Endothelial cell (in vitro differentiated cells): Measurements from ENCODE around the gene CYP27B1. TPM values are rescaled to one million over a fixed set of nuclear protein-coding genes. Genes with fewer than 3 reads are reported as not detected.
"Not testable (repeated sequence)": the region's sequence is repeated elsewhere in the genome, so short reads cannot be mapped to it uniquely, and the experiment has no call there.

ENCODE experiments used
- DNase-seq: peaks from one replicate; pipeline ENCODE4 v3.0.0; 2021; ENCODE audit warnings: low spot score
- H3K27ac Mint-ChIP-seq: one replicate; pipeline ENCODE4 v1.8.0; 2021; ENCODE audit warnings: mixed read lengths, inconsistent platforms; ENCODE audit not compliant: unreplicated experiment
- H3K27me3 Mint-ChIP-seq: one replicate; pipeline ENCODE4 v1.8.0; 2021; ENCODE audit warnings: mild to moderate bottlenecking, moderate library complexity, mixed read lengths, inconsistent platforms; ENCODE audit not compliant: unreplicated experiment
- H3K36me3 Mint-ChIP-seq: one replicate; pipeline ENCODE4 v1.8.0; 2021; ENCODE audit warnings: mild to moderate bottlenecking, low read depth, mixed read lengths, inconsistent platforms; ENCODE audit not compliant: unreplicated experiment
- H3K4me1 Mint-ChIP-seq: one replicate; pipeline ENCODE4 v1.8.0; 2021; ENCODE audit warnings: mild to moderate bottlenecking, mixed read lengths, inconsistent platforms; ENCODE audit not compliant: unreplicated experiment
- H3K4me3 Mint-ChIP-seq: one replicate; pipeline ENCODE4 v1.8.0; 2021; ENCODE audit warnings: mild to moderate bottlenecking, mixed read lengths, inconsistent platforms; ENCODE audit not compliant: unreplicated experiment
- H3K9me3 Mint-ChIP-seq: one replicate; pipeline ENCODE4 v1.8.0; 2021; ENCODE audit warnings: mixed read lengths, inconsistent platforms; ENCODE audit not compliant: unreplicated experiment
- total RNA-seq: library from RNA; stranded (reverse); fragmentation: NEBNext Ultra II Directional; extraction: Animal tissue kit (Norgen Biotek cat#: 25700); gene quantifications from one replicate; pipeline ENCODE4 v1.2.1, GENCODE V29; 2021; ENCODE audit not compliant: unreplicated experiment
- TF ChIP-seq, protein P1 (sequence below): fragments of 200-600 bp; sonication (generic); IDR thresholded peaks from one replicate; pipeline ENCODE4 v1.5.0; 2021; ENCODE audit warnings: antibody characterized with exemption; ENCODE audit not compliant: unreplicated experiment

The CYP27B1 gene
- total RNA-seq, 1 donor from 2014 or later, result 1.4 TPM

DNA sequence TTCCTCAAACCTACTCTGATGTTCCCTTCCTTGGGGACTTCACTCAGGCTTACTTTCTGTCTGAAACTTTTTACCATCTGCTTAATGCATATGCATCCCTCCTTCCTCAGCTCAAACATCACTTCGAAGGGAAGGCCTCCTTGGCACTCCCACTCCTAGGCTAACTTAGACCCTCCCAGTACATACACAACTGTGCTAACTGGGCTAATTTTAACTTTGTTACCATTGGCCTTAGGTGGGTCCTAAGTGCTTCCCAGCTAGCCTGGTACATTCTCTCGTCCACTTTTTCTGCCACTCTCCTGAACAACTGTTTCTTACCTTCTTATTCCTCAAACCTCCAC, 9.3 kb upstream of the CYP27B1 start:
- no peak for DNase-seq
- Mint-ChIP-seq H3K27ac (no peak overlapping the region), H3K36me3 (peaks cover 9% of the 10 kb centered on the region), H3K4me1 (peaks cover 9% of the 10 kb centered on the region), H3K9me3 (no peaks in the 10 kb centered on the region), H3K27me3 (peaks cover 3% of the 10 kb centered on the region), H3K4me3 (no peak overlapping the region)
- TF ChIP-seq, protein P1, sequence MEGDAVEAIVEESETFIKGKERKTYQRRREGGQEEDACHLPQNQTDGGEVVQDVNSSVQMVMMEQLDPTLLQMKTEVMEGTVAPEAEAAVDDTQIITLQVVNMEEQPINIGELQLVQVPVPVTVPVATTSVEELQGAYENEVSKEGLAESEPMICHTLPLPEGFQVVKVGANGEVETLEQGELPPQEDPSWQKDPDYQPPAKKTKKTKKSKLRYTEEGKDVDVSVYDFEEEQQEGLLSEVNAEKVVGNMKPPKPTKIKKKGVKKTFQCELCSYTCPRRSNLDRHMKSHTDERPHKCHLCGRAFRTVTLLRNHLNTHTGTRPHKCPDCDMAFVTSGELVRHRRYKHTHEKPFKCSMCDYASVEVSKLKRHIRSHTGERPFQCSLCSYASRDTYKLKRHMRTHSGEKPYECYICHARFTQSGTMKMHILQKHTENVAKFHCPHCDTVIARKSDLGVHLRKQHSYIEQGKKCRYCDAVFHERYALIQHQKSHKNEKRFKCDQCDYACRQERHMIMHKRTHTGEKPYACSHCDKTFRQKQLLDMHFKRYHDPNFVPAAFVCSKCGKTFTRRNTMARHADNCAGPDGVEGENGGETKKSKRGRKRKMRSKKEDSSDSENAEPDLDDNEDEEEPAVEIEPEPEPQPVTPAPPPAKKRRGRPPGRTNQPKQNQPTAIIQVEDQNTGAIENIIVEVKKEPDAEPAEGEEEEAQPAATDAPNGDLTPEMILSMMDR, result no peak

DNA sequence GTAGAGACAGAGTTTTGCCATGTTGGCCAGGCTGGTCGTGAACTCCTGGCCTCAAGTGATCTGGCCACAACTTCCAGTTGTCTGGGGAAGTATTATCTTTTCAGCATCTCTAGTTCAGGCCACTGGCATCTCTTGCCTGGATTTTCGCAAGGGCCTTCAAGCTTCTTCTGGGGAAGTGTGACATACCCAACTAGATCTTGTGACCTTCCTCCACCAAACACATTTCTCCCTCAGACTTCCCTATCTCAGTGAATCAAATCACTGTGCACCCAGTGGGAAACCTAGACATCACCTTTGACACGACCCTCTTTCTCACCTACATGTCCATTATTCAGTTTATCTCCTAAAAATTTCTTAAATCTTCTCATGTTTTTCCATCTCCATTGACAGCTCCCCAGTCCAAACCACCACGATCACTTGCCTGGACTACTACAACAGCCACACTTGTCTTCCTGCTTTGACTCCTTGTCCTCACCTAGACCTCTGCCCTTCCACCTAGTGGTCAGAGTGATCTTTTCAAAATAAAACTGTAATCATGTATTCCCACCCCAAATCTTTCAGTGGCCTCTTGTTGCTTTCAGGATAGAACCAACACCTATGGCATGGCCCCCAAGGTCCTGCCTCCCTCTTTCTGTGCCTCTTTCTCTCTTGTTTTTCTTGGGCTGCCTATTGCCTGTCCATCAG, 8.8 kb upstream of the CYP27B1 start:
- TF ChIP-seq, protein P1, result no peak
- no peak for DNase-seq
- H3K4me3 Mint-ChIP-seq, result no peak overlapping the region
- peaks cover 9% of the 10 kb centered on the region for H3K36me3 Mint-ChIP-seq
- no peaks in the 10 kb centered on the region for H3K9me3 Mint-ChIP-seq
- peaks cover 9% of the 10 kb centered on the region for H3K4me1 Mint-ChIP-seq
- H3K27me3 Mint-ChIP-seq, result peaks cover 3% of the 10 kb centered on the region
- H3K27ac Mint-ChIP-seq, result no peak overlapping the region

DNA sequence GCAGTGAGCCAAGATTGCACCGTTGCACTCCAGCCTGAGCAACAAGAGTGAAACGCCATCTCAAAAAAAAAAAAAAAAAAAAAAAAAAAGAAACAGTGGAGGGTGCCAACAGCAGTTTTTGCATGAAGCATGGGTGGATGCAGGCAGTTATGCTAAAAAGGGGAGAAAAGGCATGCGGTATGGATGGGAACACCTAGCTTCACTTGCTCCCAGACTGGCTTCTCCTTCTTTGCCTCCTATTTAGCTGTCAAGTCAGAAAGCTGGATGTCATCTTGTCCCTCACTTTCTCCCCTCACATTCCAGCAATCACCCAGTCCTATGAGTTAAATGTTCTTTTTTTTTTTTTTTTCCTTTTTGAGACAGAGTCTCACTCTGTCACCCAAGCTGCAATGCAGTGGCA, 8.2 kb upstream of the CYP27B1 start:
- DNase-seq, result no peak
- Mint-ChIP-seq H3K36me3 (peaks cover 10% of the 10 kb centered on the region), H3K4me1 (peaks cover 9% of the 10 kb centered on the region)

DNA sequence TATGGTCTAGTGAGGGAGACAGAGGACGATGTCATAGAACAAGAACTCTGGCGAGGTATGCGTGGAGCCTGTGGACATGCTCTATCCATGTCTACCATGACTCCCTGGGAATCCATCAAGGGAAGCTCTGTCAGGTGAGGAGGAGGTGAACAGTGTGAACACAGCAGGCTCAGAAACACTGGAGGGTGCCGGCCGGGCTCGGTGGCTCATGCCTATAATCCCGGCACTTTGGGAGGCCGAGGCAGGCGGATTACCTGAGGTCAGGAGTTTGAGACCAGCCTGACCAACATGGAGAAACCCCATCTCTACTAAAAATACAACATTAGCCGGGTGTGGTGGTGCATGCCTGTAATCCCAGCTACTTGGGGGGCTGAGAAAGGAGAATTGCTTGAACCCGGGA, 7.8 kb upstream of the CYP27B1 start:
- H3K9me3 Mint-ChIP-seq, H3K4me3 Mint-ChIP-seq, DNase-seq, H3K27ac Mint-ChIP-seq, H3K27me3 Mint-ChIP-seq: not testable (repeated sequence)
- Mint-ChIP-seq H3K36me3 (peaks cover 14% of the 10 kb centered on the region), H3K4me1 (peaks cover 13% of the 10 kb centered on the region)

More for the DNA sequence above, 8.2 kb upstream of the CYP27B1 start:
- Mint-ChIP-seq H3K9me3 (no peaks in the 10 kb centered on the region), H3K27me3 (peaks cover 7% of the 10 kb centered on the region), H3K4me3 (no peak overlapping the region), H3K27ac (no peak overlapping the region)
- TF ChIP-seq, protein P1, result no peak

DNA sequence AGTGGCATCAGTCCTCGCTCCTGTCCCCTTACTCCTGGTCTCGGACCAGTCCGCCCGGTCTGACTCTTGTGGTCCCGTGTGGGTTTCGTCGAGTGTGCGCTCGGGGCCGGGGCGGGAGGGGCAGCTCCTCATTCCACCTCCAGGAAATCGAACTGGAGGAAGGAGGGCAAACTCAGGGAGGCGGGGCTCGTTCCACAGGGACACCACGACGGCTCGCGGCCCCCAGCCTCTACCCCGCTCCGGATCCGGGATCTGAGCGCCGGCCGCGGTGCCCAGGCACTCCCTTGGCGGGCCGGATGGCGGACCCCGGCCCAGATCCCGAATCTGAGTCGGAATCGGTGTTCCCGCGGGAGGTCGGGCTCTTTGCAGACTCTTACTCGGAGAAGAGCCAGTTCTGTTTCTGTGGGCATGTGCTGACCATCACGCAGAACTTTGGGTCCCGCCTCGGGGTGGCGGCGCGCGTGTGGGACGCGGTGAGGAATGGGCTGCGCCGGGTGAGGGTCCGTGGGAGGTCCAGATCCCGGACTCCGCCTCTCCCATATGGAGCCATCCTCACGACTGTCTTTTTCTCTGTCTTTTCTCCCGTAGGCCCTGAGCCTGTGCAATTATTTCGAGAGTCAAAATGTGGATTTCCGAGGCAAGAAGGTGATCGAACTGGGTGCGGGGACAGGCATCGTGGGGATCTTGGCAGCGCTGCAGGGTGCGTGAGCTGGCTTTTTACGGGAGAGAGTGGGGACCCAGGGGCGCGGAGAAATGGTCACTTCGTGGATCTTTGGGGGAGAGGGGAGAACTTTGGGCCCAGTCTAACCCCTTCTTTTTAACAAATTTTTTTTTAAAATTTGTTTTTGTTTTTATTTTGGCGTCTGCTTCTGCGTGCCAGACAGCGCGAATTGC, 5.8 kb upstream of the CYP27B1 start, which contains the start of gene EEF1AKMT3:
Gene EEF1AKMT3 (plus strand): TSS at position 186 of the 894 bp plus-strand sequence. CDS start 111 bp downstream, at position 297.
- peaks cover 9% of the 10 kb centered on the region for H3K27me3 Mint-ChIP-seq
- H3K4me3 Mint-ChIP-seq, result peak within 1 kb of the TSS; percentile 98
- H3K27ac Mint-ChIP-seq, result peak within 1 kb of the TSS; percentile 91
- peaks cover 14% of the 10 kb centered on the region for H3K4me1 Mint-ChIP-seq
- H3K9me3 Mint-ChIP-seq, result no peaks in the 10 kb centered on the region
- TF ChIP-seq, protein P1, result no peak
- DNase-seq, result peak; percentile 63
- peaks cover 14% of the 10 kb centered on the region for H3K36me3 Mint-ChIP-seq
